Non-pigmented ciliary epithelial cell (primary cell): ENCODE measurements around the gene CYTH3.

Experiments
- DNase-seq: peaks from one replicate; pipeline ENCODE4 v3.0.0-alpha.2; 2010; ENCODE audit warnings: low read depth

CYTH3 gene

GRCh38 chr7:6256677-6257535 lies 15.5 kb downstream of the CYTH3 start:
- no peak for DNase-seq

- DNase-seq = no peak
These were observed 16.3 kb downstream of the CYTH3 start for GRCh38 chr7:6256109-6256483.

GRCh38 chr7:6254866-6255265 lies 17.6 kb downstream of the CYTH3 start:
- no peak for DNase-seq

DNA sequence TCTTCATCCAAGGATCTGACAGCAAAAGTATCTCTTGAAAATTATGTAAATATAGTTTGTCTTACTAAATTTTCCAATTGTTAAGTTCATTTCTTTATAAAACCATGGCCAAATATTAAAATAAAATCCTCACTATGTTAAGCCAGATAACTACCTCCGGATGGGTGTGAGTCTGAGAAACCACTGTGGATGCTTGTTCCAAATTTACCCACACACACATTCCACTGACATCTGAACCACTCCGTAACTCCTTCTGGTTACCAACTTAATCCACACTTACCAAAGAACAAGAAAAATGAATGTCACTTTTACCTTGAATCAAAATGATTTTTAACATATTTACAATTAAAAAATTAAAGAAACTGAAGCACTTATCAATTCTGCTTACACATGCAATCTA lies 19.7 kb downstream of the CYTH3 start:
- no peak for DNase-seq

DNA sequence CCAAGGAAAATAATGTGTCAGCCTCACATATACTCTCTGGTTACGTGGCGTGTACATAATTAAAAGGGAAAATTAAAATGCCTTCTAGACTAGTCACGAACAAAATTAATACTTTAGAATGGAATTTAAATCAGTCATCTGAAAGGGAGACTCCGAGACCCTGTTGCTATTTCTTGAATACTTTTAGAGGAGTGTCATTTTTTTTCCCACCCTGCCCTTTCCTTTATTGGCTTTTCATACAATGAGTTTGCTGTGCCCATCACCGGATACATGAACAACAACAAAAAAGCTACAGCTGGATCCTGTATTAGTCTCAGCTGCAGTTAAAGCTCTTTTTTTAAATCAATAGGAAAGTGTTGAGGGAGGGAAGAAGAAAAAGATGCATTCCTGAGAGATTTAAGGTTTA lies 20.1 kb downstream of the CYTH3 start:
- no peak for DNase-seq

DNA sequence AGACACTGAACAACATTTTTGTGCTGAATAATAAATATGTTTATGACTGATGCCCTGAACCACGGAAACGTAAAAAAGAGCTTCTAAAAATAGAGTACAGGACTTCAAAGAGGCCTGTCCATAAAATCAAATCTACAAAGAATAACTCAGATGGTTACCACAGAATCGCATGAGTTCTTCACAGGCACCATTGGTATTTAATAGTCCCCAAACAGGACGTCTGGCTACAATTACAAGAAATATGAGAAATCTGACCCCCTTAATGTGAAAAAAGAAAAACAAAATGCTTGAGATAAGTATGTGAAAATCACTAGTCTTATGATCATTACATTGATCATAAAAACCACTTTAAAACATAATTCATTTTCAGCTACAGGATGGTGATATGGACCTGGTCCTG lies 20.8 kb downstream of the CYTH3 start:
- no peak for DNase-seq

DNA sequence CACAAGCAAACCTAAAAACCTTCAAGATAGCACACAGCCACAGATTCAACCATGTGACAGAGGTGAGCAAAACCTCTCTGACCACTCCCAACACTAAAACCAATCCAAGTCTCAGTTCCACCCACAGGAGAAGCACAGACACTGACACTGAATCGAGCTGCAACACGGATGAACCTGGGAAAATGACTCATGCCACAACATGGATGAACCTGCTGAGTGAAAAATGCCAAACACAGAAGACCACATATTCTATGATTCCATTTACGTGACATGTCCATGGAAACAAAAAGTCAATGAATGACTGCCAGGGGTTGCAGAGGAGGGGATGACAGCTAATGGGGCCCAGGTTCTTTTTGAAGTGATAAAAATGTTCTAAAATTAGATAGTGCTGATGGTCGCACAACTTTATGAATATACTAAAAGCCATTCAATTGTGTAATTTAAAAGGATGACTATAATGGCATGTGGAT lies 22.0 kb downstream of the CYTH3 start:
- no peak for DNase-seq

DNA sequence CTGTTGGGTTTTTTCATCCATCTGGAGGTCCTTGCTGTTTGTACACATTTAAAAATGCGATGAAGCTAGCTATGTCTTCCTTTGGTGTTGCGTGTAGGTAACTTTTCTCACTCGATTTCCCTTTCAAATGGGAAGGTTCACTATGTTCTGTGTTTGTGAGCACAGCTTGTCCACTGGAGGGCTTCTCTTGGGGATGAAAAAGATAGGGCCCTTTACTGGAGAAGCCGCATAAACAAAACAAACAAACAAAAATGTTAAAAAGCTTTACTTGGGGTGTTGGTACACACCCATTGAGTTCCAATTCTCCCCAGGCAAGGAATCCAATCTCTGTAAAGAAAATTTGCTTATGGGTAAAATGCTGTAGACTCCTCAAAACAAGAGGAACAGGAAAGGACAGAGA lies 23.4 kb downstream of the CYTH3 start:
- DNase-seq = no peak

- no peak for DNase-seq
These were observed 23.8 kb downstream of the CYTH3 start for GRCh38 chr7:6248581-6248980.

GRCh38 chr7:6246251-6246917 lies 26.0 kb downstream of the CYTH3 start:
- DNase-seq = no peak

DNA sequence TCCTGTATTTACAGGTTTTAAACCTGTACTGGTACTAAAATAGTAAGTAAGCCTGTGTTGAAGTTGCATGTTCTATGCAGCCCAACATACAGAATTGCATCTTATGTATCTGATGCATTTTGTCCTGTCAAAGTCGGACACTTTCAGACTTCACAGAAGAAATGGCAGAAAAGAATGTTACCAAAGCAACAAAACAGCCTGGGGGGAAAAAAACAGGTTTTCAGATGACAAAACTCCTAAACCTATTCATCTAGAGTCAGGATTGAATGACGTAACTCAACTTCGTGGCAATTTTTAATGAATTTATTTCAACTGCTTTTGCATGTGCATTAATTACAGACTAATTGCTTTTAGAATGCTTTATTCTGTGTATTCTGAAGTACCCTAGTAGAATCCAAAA lies 28.4 kb downstream of the CYTH3 start:
- DNase-seq = no peak

DNA sequence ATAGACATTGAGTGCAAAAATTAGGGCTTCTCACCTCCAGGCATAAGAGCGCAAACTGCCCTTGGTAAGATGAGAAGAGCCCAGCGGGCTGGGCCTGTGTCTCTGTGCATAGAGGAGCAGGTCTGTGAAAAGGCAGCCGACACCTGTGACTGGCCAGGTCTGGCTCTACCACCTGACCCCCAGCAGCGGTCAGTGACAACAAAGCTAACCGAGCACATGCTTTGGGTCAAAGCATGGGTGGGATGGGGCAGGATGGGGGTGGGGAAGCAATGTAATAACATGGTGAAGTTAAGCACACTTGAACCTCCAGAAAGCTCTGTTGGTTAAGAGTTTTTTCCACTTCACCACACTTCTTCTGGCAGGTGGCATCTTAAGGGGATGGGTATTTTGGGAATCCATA lies 29.3 kb downstream of the CYTH3 start:
- DNase-seq = no peak

GRCh38 chr7:6242561-6242960 lies 29.9 kb downstream of the CYTH3 start:
- no peak for DNase-seq

GRCh38 chr7:6241607-6241973 lies 30.8 kb downstream of the CYTH3 start:
- no peak for DNase-seq

DNA sequence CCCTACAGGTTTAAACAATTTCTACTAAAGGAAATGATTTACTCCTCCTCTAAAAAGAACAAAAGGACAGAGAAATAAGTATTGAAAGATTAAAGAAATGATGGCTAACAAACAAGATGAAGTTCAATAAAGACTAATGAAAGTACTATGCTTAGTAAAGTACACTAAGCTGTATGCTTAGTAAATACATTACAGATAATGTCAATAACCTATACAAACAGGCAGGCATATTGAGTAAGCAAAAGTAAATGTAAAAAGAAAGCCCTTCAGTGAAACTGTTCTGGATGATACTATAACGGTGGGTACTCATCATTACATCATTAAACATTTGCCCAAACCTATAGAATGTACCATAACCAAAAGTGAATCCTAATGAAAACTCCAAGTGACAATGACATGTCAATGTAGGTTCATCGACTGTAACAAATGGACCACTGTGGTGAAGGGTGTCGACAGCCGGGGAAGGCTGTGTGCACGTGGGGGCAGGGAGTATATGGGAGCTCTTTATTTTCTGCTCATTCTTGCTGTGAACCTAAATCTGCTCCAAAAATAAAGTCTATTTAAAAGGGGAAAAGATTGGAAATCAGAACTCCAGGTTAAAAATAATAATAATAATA lies 34.0 kb downstream of the CYTH3 start:
- DNase-seq = no peak

DNA sequence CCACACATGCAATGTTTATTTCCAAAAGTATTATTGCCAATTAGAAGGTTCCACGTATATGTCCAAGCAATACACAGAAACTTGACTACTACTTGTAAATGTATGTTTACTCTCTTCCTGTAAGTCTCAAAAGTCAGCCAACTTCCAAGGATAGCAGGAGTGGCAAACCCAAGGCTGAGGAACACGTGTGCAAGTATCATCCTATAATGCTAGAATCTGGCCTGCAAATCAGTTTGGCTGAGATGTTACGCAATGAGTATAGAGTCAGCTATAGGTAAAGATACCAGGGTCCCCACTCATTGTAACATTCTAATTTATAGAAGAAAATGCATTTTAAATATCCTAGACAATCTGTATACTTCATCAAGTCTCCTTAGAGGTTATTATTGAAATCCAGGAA lies 34.7 kb downstream of the CYTH3 start:
- no peak for DNase-seq

- DNase-seq = no peak
These were observed 35.4 kb downstream of the CYTH3 start for GRCh38 chr7:6237011-6237410.

DNA sequence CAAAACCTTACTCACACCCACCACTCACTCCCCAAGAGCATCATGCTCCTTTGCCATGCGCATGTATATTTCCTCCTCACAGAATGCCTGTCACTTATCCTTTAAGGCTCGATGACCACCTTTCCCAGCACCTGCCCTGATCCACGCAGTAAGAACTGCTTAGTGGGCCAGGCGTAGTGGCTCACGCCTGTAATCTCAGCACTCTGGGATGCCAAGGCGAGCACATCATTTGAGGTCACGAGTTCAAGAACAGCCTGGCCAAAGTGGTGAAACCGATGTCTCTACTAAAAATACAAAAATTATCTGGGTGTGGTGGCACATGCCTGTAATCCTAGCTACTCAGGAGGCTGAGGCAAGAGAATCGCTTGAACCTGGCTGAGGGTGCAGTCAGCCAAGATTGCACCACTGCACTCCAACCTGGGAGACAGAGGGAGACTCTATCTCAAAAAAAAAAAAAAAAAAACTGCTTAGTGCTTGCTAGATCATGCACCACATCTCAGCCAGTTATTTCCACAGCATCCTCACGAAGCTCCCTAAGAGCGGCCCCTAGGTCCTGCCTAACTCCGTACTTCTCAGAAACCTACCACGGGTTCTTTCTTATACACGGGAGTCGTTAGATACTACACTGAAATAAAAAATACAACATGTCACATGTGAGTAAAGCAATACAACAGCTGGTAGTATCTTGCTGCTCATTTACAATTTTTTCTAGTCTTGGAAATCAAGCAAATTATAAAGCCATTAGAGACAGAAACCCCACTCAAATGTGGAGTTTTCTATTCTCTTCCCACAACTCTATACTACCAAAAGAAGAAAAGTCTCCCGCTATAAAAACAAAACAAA lies 37.2 kb downstream of the CYTH3 start:
- DNase-seq = no peak

DNA sequence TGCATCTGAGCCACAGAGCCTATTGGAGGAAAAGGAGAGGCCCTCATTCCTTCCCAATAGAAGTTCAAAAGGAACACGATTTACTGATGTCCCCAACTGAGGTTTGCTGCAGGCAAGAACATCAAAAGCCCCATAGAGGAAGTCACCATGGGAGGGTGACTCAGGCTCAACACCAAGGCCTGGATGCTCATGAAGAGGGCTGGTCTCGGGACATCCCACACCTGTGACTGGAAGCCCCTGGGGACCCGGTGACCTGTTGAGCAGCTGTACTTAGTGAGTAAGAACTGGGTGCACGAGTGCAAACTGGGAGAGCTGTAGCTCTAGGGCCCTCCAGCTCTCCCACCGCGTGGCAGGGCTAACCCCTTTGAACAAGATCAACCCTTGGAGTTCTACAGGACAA lies 38.0 kb downstream of the CYTH3 start:
- no peak for DNase-seq

DNA sequence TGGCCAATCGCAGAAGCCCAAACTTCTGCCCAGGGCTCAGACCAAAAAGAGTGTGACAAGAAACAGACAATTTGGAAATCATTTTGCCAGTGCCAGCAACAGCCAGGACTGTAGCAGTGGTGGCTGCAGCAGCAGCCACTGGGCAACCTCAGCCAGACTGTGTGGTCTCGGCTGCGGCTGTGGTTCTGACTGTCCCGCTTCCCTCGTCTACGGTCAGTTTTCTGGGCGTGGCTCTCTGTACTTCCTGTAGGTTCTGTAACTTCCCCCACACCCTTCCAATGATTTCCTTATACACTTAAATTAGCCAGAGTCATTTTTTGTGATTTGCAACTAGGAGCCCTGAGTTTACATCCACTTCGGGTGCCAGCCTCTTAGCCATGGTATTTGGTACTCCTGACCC lies 39.9 kb downstream of the CYTH3 start:
- no peak for DNase-seq

DNA sequence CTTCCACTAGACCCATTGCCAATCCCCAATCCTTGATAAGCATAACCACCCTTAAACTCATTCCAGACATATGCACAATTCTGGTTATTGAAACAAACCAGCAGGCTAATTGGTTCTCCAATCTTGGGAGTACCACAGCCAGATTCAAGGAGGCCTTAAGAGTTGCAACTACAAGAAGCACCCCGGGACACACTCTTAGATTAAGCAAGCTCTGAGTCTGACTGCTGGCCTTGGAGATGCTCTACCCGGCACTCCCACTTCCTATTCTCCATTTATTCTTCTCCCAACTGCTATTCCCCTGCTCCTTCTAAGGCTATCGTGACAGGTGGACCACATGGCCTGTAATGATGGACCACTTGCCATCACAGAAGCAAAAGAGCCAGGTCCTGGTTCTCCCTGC lies 40.3 kb downstream of the CYTH3 start:
- DNase-seq = no peak

GRCh38 chr7:6231184-6231583 lies 41.2 kb downstream of the CYTH3 start:
- no peak for DNase-seq
